COLO829 (cell line): Measurements from ENCODE around the gene NFILZ.

Source experiments
- DNase-seq: peaks from one replicate; pipeline ENCODE4 v3.0.0; 2012; ENCODE audit warnings: low spot score

The NFILZ gene

DNA sequence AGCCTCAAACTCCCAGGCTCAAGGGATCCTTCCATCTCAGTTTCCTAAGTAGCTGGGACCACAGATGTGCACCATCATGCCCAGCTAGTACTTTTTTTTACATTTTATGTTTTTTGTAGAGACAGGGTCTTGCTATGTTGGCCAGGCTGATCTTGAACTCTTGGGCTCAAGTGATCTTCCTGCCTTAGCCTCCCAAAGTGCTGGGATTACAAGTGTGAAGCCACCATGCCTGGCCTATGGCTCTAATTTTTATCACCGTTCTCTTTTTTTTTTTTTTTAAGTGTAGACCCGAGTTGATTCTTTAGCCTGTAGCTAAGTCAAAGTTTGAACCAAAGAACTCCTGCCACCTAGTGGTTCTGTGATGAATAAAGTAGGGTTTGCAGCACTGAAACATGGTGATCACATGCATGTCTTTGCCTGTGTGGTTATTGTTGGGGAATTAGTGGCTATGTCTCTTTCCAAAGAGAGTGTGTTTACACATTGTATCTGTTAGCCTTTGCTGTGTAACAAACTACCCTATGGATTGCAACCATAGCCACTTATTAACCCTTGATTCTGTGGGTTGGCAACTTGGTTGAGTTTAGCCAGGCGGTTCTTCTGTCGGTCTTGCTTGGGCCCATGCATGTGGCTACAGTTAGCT, 11.6 kb downstream of the NFILZ start:
- DNase-seq = peak; percentile 51

- DNase-seq = no peak
Observed at GRCh38 chr19:8642561-8642960, 12.1 kb downstream of the NFILZ start.

- DNase-seq = no peak
Observed at GRCh38 chr19:8643860-8644653, 13.6 kb downstream of the NFILZ start.

DNA sequence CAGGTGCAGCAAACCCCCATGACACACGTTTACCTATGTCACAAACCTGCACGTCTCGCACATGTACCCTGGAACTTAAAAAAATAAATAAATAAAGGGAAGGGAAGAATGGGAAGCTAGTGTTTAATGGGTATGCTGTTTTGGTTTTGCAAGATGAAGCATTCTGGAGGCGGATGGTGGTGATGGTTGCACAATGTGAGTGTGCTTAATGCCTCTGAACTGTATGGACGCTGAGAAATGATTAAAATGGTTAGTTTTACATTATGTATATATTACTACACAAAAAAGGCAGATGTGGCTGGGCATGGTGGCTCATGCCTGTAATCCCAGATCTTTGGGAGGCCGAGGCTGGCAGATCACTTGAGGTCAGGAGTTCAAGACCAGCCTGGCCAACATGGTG, 17.8 kb downstream of the NFILZ start:
- DNase-seq = no peak

DNA sequence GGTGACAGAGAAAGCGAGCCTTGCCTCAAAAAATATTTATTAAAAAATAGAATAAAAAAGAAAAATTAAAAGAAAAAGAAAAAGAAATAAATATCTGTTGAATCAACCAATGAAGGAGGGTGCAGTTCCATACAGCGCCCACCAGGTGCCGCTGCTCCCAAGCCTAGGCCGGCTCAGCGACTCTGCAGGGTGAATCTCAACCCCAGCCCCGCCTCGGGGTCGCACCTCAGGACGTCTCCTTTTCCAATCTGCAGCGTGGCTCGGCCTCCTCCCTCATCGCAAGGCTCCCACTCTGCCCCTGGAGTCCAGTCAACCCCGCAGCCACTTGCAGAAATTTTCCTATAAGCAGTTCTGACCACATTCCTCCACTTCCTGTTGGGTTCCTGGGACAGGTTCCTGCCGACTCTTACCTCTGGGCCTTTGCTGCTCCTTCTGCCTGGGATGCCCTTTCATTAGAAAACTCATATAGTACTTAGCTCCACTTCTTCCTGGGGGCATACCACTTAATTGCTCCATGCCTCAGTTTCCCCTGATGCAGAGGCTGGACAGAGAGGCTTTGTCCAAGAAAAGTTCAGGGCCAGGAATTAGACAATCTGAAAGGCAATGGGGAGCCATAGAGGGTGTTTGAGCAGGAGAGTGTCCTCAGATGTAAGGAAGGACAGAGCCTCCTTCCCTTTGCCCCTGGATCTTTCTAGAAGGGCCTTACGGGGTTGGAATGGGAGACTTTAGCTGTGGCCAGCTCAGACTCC, 24.3 kb downstream of the NFILZ start:
- peak; percentile 62 for DNase-seq

GRCh38 chr19:8655340-8655709, 24.9 kb downstream of the NFILZ start:
- no peak for DNase-seq

DNA sequence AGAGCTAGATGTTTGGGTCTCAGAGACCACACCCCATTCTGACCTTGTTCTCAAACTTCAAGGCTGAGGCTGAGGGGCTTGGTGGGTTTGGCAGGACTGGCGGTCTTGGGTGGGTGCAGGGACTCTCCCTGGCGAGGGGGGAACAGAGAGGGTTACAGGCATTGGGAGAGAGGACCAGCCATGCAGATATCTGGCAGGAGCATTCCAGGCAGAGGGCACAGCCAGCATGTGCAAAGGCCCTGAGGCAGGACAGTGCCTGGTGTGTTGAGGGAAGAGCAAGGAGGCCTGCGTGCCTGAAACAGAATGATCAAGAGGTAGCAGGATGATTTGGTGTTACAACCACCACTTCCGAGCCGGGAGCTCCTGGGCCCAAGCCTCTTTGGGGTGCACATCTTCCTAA, 27.4 kb downstream of the NFILZ start:
- DNase-seq = no peak

DNA sequence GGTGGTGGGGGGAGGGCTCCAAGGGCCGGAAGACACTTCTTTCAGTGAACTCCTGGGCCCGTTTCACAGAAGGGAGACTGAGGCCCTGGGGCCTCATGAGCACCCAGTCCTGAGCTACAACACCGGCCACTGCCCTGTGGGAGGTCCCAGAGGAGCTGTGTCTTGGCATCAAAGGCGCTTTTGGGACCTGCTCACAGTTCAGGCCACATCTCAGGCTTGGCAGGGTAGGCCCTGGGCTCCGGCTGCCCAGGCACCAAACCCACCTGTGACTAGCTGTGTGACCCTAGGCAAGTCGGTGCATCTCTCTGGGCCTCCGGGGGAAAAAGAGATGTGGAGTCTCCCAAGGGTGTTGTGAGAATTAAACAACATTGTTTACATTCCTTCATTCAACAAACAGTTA, 29.5 kb downstream of the NFILZ start:
- DNase-seq = no peak

GRCh38 chr19:8662263-8662662, 31.8 kb downstream of the NFILZ start:
- no peak for DNase-seq

GRCh38 chr19:8663920-8664670, 33.7 kb downstream of the NFILZ start:
- no peak for DNase-seq

DNA sequence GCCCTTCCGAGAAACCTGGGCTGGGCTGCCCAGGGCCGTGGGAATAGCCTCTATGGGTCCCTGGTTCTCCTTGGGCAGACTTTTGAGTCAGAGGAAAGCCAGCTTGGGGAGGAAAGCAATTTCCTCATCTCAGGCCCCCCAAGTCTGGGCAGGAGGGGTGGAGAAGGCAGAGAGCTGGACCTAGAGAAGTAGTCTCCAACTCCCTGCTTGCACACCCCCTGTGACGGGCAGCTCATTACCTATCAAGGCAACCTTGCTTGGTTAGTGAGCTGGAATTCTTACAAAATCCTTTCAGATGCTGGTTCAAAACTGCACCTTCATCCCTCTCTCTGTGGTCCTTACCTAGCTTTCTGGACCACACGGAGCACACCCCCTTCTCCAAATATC, 34.2 kb downstream of the NFILZ start:
- DNase-seq = no peak

DNA sequence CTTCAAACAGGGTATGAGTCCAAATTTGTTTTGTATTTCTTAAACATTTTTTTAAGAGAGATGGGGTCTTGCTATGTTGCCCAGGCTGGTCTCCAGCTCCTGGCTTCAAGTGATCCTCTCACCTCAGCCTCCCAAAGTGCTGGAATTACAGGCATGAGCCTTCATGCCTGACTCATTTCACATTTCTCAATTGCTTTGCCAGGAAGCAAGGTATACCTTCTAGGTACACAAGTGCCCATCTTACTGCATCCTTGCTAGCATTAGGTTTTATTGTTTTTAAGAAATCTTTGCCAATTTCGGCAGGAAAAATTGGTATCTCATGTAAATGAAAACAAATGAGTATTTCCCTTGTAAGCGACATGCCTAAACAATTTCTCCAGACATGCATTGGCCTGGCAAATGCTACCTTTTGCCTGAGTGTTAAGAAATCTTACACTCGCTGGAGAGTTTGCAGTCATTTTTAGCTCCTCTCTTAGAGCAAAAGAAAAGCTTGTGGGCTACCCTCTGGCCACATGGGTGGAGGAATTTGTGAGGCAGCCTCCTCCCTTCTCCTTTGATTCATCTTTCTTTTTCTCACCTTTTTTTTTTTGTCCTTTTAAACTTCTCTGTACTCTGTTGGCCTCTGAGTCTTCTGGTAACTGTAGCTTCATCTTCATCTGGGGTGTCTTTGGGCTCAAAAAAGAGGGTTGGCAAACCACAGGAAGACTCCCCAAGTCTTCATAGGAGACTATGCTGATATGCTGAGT, 35.2 kb downstream of the NFILZ start:
- DNase-seq = no peak

- DNase-seq = no peak
Observed at GRCh38 chr19:8666814-8667405, 36.5 kb downstream of the NFILZ start.

- no peak for DNase-seq
Observed at GRCh38 chr19:8673276-8673891, 43.0 kb downstream of the NFILZ start.

DNA sequence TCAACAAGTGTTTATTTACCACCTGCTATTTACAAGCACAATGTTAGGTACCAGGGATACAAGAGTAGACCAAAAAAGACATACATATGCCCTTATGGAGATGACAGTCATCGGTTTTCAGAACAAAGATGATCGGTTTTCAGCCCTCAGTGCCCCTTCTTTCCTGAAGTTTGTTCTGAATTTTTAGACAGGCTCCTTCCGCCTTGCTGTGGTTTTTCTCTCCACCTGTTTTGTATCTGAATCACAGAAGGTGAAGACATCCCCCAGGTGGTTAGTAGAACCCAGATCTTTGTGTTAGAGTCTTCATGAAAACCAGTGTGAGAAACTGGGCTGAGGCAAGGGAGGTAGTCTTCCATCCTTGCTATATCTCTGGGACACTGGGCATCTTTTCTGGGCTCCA, 44.6 kb downstream of the NFILZ start:
- DNase-seq = no peak

DNA sequence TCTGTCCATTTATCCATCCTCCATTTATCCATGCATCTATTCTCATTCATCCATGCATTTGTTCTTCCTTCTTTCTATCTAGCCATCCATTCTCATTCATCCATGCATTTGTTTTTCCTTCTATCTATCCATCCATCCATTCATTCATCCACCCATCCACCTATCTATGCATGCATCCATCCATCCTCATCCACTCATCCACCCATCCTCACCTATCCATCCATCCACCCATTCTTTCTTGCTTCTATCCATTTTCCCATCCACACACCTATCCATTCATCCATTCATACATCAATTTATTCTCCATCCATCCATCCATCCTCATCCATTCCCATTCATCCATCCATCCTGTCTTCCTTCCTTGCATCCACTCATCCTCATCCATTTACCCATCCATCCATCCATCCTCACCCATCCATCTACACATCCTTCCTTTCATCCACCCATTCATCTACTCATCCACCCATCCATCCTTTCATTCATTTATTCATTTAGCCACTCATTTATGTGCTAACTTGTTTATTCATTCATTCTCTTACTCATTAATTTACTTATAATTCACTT, 47.9 kb downstream of the NFILZ start:
- DNase-seq = no peak
